Measurements from ENCODE around the gene KRTAP7-1.

Gene KRTAP7-1, protein sequence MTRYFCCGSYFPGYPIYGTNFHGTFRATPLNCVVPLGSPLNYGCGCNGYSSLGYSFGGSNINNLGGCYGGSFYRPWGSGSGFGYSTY

DNA sequence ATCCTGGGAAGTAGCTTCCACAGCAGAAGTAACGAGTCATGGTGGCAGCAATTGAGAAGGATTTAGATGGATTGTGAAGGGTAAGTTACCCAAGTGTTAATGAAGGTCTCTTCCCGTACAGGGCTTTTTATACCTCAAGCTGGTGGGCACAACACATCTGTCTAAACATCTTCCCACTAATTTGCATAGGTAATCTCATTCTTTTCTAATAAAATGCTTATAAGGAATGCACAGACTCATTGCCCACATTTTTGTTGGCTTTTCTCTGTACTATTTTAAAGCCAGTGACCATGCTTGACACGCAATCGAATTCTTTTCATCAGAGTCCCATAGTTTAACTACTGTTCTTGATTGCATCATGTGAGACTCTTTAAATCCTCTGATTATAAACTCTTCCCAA lies at the start of gene KRTAP7-1:
KRTAP7-1 (minus strand) TSS at position 101 of the 400 bp plus-strand sequence; CDS start at position 40, 61 bp downstream.
- no peak for DNase-seq (ENCODE audit: low read depth, low spot score)

DNA sequence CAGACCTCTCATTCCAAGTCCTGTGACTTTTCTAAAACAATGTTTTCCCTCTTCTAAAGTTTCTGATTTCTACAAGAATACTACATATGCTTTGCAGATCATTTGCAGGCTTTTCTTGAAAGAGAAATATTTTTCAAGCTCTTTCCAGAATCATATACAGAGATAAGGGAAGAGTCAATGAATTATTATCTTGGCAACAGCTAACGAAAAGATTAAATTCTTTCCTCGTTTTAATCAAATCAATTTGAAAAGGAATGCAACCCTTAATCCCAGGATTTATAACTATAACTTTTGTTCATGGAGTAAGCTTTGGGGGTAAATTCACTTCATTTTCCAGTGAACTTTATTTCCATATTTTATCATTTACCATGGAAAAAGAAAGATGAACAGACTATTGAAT lies 45.0 kb upstream of the KRTAP7-1 start:
- no peak for DNase-seq (ENCODE audit: low read depth, low spot score)

DNA sequence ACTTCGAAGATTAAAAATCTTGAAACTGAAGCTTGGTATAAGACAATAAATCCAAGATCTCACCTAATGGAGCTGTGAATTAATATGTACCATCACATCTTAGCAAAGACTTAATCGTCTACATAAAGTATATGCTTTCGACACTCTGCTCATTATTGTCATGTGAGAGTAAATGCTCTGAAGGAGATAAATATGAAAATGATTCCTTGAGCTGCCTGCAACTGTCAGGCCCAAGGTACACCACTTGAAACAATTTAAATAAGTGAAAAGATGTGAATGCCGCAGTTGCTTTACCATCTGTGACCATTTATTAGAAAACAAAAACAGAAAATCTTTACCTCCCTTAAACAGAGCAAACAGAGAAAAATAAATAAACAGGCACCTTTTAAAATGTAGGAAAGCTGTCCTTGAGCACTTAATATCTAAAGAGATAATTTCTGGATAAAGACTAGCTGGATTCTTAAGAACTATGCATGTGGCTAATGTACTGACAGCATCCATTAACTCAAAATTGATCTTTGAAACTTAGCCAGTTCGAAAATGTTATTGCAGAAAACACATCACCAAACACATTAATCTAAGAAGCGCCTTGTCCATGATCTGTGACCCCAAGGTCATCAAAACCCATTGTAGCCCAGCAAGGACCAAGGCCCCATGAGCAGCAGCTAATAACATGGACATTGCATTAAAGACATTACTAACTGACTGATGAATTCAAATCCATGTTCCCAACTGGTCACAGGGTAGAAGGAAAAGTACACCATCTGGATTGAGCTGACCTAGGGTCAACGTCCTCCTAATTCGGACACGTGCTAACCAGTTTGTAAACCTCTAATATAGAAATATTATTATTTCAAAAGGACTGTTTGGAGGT lies 18.3 kb upstream of the KRTAP7-1 start:
- DNase-seq (ENCODE audit: low read depth, low spot score): no peak

DNA sequence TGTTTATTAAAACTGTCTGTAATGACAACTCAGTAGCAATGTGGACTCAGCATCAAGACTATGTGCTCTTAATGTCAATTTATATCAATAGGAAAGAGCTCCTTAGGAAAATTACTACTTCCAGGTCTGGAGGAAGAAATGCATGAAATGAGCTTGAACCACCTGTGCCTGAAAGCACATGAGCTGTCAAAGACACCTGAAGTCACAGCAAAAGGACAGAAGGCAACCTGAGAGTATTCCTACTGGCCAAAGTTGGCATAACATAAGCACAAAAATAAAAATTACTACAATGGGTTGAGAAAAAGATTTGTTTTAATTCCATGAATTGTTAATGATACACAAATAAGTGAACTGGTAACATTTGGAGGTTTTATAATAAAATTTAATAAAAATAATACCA lies 13.4 kb upstream of the KRTAP7-1 start:
- DNase-seq (ENCODE audit: low read depth, low spot score): no peak

DNA sequence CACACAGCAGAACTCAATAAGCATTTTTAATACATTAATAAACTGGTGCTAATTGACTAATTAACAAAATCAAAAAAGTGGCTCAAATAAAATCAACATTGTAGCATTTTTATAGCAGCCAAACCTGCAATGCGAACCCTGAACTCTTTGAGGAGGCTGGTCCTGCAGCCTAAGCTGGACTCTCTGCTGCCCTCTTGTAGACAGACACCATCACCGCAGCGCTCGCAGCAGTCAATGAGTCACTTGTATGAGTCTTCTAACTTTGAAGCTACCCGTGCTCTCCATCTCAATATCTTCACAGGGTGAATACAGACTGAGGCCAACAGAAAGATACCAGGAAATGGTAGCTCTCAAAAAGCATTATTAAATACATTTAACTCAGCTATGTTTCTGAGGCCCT lies 9.7 kb upstream of the KRTAP7-1 start:
- no peak for DNase-seq (ENCODE audit: low read depth, low spot score)

DNA sequence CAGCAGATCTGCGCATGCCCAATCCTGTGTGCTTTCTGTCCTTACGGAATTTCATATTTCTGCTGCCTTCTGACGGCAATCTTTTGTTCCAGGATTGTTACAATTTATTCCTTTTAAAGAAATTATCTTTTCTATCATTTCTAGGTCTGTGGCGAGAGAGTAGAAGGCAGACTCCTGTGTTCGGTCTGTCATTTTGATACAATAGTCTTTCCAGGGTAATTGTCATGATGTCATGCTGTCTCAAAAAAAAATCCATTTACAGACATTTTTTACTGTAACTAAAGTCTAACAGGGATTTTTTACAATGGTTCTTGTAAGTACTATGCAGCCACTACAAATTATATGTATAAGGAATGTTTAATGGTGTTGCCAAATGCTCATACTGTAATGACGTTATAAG lies 9.0 kb upstream of the KRTAP7-1 start:
- DNase-seq (ENCODE audit: low read depth, low spot score): no peak

DNA sequence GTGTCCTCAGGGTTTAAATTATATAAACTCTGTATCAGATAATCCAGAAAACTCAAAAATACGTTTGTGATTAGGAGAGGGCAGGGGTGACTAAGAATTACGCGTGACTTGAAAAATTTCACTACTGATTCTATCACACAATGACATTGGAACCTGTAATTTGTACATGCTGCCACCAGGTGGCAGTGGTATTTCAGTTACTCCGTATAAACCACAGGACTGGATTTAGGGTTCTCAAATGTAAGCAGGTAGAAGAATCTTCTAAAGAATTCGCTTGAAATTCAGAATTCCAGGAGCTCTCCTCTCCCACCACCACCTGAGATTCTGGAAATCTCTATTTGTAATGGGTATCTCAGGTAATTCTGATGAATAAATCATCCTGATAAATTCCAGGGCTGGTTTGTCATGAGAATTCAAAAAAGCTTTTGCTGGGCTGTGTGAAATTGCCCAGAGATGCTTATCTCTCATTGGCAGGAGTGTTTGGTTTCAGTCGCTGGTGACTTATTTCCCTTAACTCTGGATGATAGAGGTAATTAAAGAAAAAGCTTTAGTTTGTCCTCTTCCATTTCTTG lies 1.7 kb upstream of the KRTAP7-1 start:
- no peak for DNase-seq (ENCODE audit: low read depth, low spot score)

DNA sequence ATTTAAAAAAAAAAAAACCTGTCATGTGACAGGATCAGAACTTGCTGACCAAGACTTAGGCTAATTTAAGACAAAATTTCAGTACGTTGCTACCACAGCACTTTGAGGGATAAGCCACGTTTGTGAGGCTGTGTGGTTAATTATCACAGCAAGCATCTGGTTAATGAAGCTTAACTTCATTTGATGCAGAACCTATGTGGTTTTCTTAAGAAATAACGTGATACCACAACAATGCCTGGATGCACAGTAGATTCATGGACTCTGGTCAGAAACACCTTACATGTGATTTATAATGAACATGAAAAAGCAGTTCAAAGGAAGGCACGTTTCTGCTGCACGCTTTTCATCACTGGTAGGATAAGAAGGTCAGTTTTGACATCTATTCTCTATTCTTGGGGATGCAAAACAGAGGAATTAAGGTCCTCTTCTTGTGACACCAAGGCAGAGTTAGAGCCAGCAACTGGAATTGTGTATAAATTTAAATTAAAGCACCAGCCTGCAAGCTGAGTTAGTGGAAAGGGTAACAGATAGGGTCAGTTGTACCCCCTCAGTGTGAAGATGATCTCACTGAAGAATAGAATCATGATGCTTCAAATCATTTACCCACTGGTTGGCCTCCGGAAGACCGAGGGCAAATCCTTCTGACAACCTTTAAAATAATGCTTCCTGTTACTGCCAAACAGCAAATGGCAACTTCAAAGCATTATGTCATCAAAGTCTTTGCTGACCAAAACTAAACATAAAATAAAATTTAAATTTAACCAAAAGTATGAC lies 10.5 kb downstream of the KRTAP7-1 start:
- no peak for DNase-seq (ENCODE audit: low read depth, low spot score)

DNA sequence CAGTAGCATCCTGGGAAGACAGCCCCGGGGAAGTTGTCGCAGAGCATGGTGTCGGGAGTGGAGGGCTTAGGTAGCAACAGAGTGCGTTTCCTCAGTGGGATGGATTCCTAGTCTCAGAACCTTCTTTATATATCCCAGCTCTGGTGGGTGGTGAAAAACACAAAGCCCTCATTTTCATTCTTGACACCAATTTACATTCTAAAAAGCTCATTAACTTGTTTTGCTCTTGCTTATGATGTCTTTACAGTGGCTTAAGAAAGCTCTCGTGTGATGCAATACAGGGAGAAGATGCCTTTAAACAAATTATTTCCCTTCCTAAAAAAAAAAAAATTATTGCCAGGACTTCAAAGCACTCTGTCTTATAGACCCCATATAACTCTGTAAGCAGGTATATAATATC lies 16.4 kb downstream of the KRTAP7-1 start, which contains the start of gene KRTAP8-1:
KRTAP8-1 (minus strand) TSS at position 101 of the 400 bp plus-strand sequence; CDS start at position 47, 54 bp downstream.
- DNase-seq (ENCODE audit: low read depth, low spot score): no peak

DNA sequence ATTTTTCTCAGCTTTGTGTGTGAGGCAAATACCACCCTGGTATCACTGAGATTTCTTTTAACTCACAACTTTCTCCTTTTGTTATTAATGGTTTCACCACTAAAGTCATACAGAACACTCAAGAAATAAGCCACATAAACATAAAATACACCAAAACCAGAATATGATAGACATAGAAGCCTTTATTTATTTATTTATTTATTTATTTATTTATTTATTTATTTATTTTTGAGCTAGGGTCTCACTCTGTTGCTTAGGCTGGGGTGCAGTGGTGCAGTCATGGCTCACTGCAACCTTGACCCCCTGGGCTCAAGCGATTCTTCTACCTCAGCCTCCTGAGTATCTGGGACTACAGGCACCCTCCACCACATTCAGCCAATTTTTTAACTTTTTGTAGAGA lies 29.0 kb downstream of the KRTAP7-1 start:
- DNase-seq (ENCODE audit: low read depth, low spot score): no peak

DNA sequence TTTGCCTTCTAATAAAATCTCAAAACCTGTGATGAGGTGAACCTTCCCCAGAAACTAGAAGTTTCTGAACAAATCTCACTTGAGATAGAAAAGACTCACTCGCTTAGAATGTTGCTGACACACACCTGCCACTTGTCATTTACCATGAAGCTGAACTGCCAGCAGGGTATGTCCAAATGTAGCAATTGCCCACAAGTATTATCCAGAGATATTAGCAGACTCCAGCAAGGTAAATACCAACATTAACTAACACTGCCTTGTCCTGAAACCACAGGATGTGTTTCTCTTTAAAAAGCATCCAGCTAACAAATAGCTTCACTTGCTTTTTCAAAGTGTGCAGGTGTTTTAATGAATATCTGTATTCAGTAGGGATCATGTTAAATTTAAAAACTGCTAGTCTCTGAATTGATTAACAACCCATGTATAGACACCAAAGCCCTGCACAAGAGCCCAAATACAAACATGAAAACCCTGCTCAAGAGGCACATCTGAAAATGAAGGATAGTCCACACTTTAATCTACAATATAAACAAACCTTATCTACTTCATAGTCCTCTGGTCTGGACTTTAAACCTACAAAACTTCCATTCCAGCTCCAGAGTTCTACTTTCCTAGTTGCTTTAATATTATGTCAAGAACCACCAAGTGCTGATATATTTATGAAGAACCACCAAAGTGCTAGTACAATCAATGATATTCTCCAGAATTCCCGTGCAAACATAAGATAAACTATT lies 35.8 kb downstream of the KRTAP7-1 start:
- no peak for DNase-seq (ENCODE audit: low read depth, low spot score)

DNA sequence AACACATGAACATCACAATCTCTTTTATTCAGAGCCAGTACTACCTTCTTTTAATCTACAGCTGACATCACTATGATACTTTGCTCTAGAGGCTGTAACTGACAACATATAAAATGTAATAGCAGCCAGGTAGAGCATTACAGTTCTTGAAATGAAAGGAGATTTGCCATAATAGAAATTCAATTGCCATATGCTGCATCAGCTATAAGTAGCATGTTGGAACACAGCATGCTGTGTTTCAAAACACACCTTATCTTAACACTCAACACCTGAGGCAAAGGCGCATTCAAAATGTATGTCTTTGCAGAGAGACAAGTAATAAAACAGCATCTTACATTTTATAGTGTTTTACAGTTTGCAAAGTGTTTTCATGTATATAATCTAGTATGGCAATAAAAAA lies 50.3 kb downstream of the KRTAP7-1 start:
- no peak for DNase-seq (ENCODE audit: low read depth, low spot score)

All from activated CD4-positive, CD25-positive, alpha-beta regulatory T cell treated with anti-CD3 and anti-CD28 coated beads, Interleukin-2, amount 50 U/mL, for 16 hours (primary cell).